Measurements from ENCODE around the gene RPAP2.
"Not testable (repeated sequence)": the region's sequence is repeated elsewhere in the genome, so short reads cannot be mapped to it uniquely, and the experiment has no call there.

RPAP2 gene

DNA sequence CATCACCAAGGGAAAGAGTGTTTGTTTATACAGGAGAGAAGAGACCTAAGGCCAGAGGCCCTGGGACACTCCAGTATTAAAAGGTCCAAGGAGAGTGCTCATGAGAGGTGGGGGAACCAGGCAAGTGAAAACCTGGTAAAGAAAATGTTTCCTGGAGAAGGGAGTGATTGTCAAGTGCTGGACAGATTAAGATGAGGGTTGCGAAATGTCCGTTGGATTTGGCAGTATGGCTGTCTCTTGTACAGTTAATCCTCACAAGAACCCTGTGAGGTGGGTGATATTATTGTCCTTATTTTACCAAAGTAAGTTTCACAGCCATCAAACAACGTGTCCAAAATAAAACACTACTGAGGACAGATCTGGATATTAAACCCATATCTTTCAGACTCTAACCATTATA is 44.2 kb downstream of the RPAP2 start:
- no peaks in the 10 kb centered on the region for H3K4me1 ChIP-seq (ENCODE audit: control insufficient read depth in 2 of 2, insufficient read depth in 2 of 2, low read length in 2 of 2)
- no peak overlapping the region for H3K4me3 ChIP-seq (ENCODE audit: low read length in 2 of 2)
- H3K27me3 ChIP-seq (ENCODE audit: control insufficient read depth in 2 of 2, insufficient read depth in 2 of 2, low read length in 2 of 2) = no peaks in the 10 kb centered on the region
- H3K9ac ChIP-seq (ENCODE audit: low read depth in 1 of 2, low read length in 2 of 2) = no peak overlapping the region
- H3K27ac ChIP-seq (ENCODE audit: low read depth in 2 of 2, low read length in 2 of 2) = no peak overlapping the region
- no peaks in the 10 kb centered on the region for H3K9me3 ChIP-seq (ENCODE audit: control insufficient read depth in 2 of 2, low read length in 2 of 2)
- peaks cover 4 to 5% of the 10 kb centered on the region in 2 donors for H3K36me3 ChIP-seq (ENCODE audit: control insufficient read depth in 2 of 2, insufficient read depth in 2 of 2, low read length in 2 of 2)

GRCh38 chr1:92346866-92347640 is 48.2 kb downstream of the RPAP2 start:
- no peak overlapping the region for H3K9ac ChIP-seq (ENCODE audit: low read depth in 1 of 2, low read length in 2 of 2)
- H3K27ac ChIP-seq (ENCODE audit: low read depth in 2 of 2, low read length in 2 of 2) = no peak overlapping the region
- no peaks in the 10 kb centered on the region for H3K27me3 ChIP-seq (ENCODE audit: control insufficient read depth in 2 of 2, insufficient read depth in 2 of 2, low read length in 2 of 2)
- H3K36me3 ChIP-seq (ENCODE audit: control insufficient read depth in 2 of 2, insufficient read depth in 2 of 2, low read length in 2 of 2) = peaks cover 9 to 17% of the 10 kb centered on the region in 2 donors
- H3K4me3 ChIP-seq (ENCODE audit: low read length in 2 of 2) = no peak overlapping the region
- H3K9me3 ChIP-seq (ENCODE audit: control insufficient read depth in 2 of 2, low read length in 2 of 2) = no peaks in the 10 kb centered on the region
- H3K4me1 ChIP-seq (ENCODE audit: control insufficient read depth in 2 of 2, insufficient read depth in 2 of 2, low read length in 2 of 2) = no peaks in the 10 kb centered on the region

DNA sequence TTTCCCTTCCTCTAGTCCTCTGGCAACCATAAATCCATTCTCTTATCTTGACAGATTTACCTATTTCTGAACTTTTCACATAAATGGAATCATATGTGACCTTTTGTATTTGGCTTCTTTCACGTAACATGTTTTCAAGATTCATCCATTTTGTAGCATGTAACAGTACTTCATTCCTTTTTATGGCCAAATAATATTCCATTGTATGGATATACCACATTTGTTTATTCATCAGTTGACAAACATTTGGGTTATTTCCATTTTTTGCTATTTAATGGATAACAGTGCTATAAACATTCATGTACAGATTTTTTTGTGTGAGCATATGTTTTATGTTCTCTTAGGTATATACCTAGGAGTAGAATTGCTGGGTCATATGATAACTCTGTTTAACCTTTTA is 54.0 kb downstream of the RPAP2 start:
- Histone ChIP-seq H3K36me3 (ENCODE audit: control insufficient read depth in 2 of 2, insufficient read depth in 2 of 2, low read length in 2 of 2) (peaks cover 11 to 22% of the 10 kb centered on the region in 2 donors), H3K27ac (ENCODE audit: low read depth in 2 of 2, low read length in 2 of 2) (no peak overlapping the region), H3K9ac (ENCODE audit: low read depth in 1 of 2, low read length in 2 of 2) (no peak overlapping the region), H3K9me3 (ENCODE audit: control insufficient read depth in 2 of 2, low read length in 2 of 2) (no peaks in the 10 kb centered on the region), H3K4me3 (ENCODE audit: low read length in 2 of 2) (no peak overlapping the region), H3K4me1 (ENCODE audit: control insufficient read depth in 2 of 2, insufficient read depth in 2 of 2, low read length in 2 of 2) (no peaks in the 10 kb centered on the region), H3K27me3 (ENCODE audit: control insufficient read depth in 2 of 2, insufficient read depth in 2 of 2, low read length in 2 of 2) (no peaks in the 10 kb centered on the region)

GRCh38 chr1:92354259-92354658 is 55.4 kb downstream of the RPAP2 start:
- Histone ChIP-seq H3K27ac (ENCODE audit: low read depth in 2 of 2, low read length in 2 of 2) (no peak overlapping the region), H3K36me3 (ENCODE audit: control insufficient read depth in 2 of 2, insufficient read depth in 2 of 2, low read length in 2 of 2) (peaks cover 10 to 19% of the 10 kb centered on the region in 2 donors), H3K4me1 (ENCODE audit: control insufficient read depth in 2 of 2, insufficient read depth in 2 of 2, low read length in 2 of 2) (no peaks in the 10 kb centered on the region), H3K4me3 (ENCODE audit: low read length in 2 of 2) (no peak overlapping the region), H3K9ac (ENCODE audit: low read depth in 1 of 2, low read length in 2 of 2) (no peak overlapping the region), H3K27me3 (ENCODE audit: control insufficient read depth in 2 of 2, insufficient read depth in 2 of 2, low read length in 2 of 2) (no peaks in the 10 kb centered on the region), H3K9me3 (ENCODE audit: control insufficient read depth in 2 of 2, low read length in 2 of 2) (no peaks in the 10 kb centered on the region)

- Histone ChIP-seq H3K9ac (ENCODE audit: low read depth in 1 of 2, low read length in 2 of 2) (no peak overlapping the region), H3K9me3 (ENCODE audit: control insufficient read depth in 2 of 2, low read length in 2 of 2) (no peaks in the 10 kb centered on the region), H3K4me3 (ENCODE audit: low read length in 2 of 2) (no peak overlapping the region), H3K27ac (ENCODE audit: low read depth in 2 of 2, low read length in 2 of 2) (no peak overlapping the region), H3K36me3 (ENCODE audit: control insufficient read depth in 2 of 2, insufficient read depth in 2 of 2, low read length in 2 of 2) (peaks cover 8 to 16% of the 10 kb centered on the region in 2 donors), H3K4me1 (ENCODE audit: control insufficient read depth in 2 of 2, insufficient read depth in 2 of 2, low read length in 2 of 2) (no peaks in the 10 kb centered on the region), H3K27me3 (ENCODE audit: control insufficient read depth in 2 of 2, insufficient read depth in 2 of 2, low read length in 2 of 2) (no peaks in the 10 kb centered on the region)
Observed at GRCh38 chr1:92356956-92357355, 58.1 kb downstream of the RPAP2 start.

- not testable (repeated sequence) for H3K4me3 ChIP-seq (ENCODE audit: low read length in 2 of 2); H3K9ac ChIP-seq (ENCODE audit: low read depth in 1 of 2, low read length in 2 of 2); H3K4me1 ChIP-seq (ENCODE audit: control insufficient read depth in 2 of 2, insufficient read depth in 2 of 2, low read length in 2 of 2); H3K27me3 ChIP-seq (ENCODE audit: control insufficient read depth in 2 of 2, insufficient read depth in 2 of 2, low read length in 2 of 2); H3K9me3 ChIP-seq (ENCODE audit: control insufficient read depth in 2 of 2, low read length in 2 of 2); H3K27ac ChIP-seq (ENCODE audit: low read depth in 2 of 2, low read length in 2 of 2)
- H3K36me3 ChIP-seq (ENCODE audit: control insufficient read depth in 2 of 2, insufficient read depth in 2 of 2, low read length in 2 of 2) = peaks cover 8 to 14% of the 10 kb centered on the region in 2 donors
Observed at GRCh38 chr1:92359382-92359781, 60.5 kb downstream of the RPAP2 start.

- H3K9ac ChIP-seq (ENCODE audit: low read depth in 1 of 2, low read length in 2 of 2) = no peak overlapping the region
- H3K4me1 ChIP-seq (ENCODE audit: control insufficient read depth in 2 of 2, insufficient read depth in 2 of 2, low read length in 2 of 2) = no peaks in the 10 kb centered on the region
- H3K9me3 ChIP-seq (ENCODE audit: control insufficient read depth in 2 of 2, low read length in 2 of 2) = no peaks in the 10 kb centered on the region
- H3K4me3 ChIP-seq (ENCODE audit: low read length in 2 of 2) = no peak overlapping the region
- H3K27ac ChIP-seq (ENCODE audit: low read depth in 2 of 2, low read length in 2 of 2) = no peak overlapping the region
- H3K27me3 ChIP-seq (ENCODE audit: control insufficient read depth in 2 of 2, insufficient read depth in 2 of 2, low read length in 2 of 2) = no peaks in the 10 kb centered on the region
- H3K36me3 ChIP-seq (ENCODE audit: control insufficient read depth in 2 of 2, insufficient read depth in 2 of 2, low read length in 2 of 2) = peaks cover 8 to 14% of the 10 kb centered on the region in 2 donors
Observed at GRCh38 chr1:92359986-92360385, 61.1 kb downstream of the RPAP2 start.

- H3K4me3 ChIP-seq (ENCODE audit: low read length in 2 of 2) = no peak overlapping the region
- no peaks in the 10 kb centered on the region for H3K27me3 ChIP-seq (ENCODE audit: control insufficient read depth in 2 of 2, insufficient read depth in 2 of 2, low read length in 2 of 2)
- no peak overlapping the region for H3K27ac ChIP-seq (ENCODE audit: low read depth in 2 of 2, low read length in 2 of 2)
- no peak overlapping the region for H3K9ac ChIP-seq (ENCODE audit: low read depth in 1 of 2, low read length in 2 of 2)
- H3K36me3 ChIP-seq (ENCODE audit: control insufficient read depth in 2 of 2, insufficient read depth in 2 of 2, low read length in 2 of 2) = peaks cover 6 to 7% of the 10 kb centered on the region in 2 donors
- no peaks in the 10 kb centered on the region for H3K4me1 ChIP-seq (ENCODE audit: control insufficient read depth in 2 of 2, insufficient read depth in 2 of 2, low read length in 2 of 2)
- no peaks in the 10 kb centered on the region for H3K9me3 ChIP-seq (ENCODE audit: control insufficient read depth in 2 of 2, low read length in 2 of 2)
Observed at GRCh38 chr1:92362970-92363369, 64.1 kb downstream of the RPAP2 start.

- Histone ChIP-seq H3K9ac (ENCODE audit: low read depth in 1 of 2, low read length in 2 of 2) (no peak overlapping the region), H3K9me3 (ENCODE audit: control insufficient read depth in 2 of 2, low read length in 2 of 2) (no peaks in the 10 kb centered on the region), H3K4me1 (ENCODE audit: control insufficient read depth in 2 of 2, insufficient read depth in 2 of 2, low read length in 2 of 2) (no peaks in the 10 kb centered on the region), H3K27ac (ENCODE audit: low read depth in 2 of 2, low read length in 2 of 2) (no peak overlapping the region), H3K36me3 (ENCODE audit: control insufficient read depth in 2 of 2, insufficient read depth in 2 of 2, low read length in 2 of 2) (peaks cover 3 to 6% of the 10 kb centered on the region in 2 donors), H3K27me3 (ENCODE audit: control insufficient read depth in 2 of 2, insufficient read depth in 2 of 2, low read length in 2 of 2) (no peaks in the 10 kb centered on the region), H3K4me3 (ENCODE audit: low read length in 2 of 2) (no peak overlapping the region)
Observed at GRCh38 chr1:92363401-92363800, 64.5 kb downstream of the RPAP2 start.

- Histone ChIP-seq H3K27me3 (ENCODE audit: control insufficient read depth in 2 of 2, insufficient read depth in 2 of 2, low read length in 2 of 2) (no peaks in the 10 kb centered on the region), H3K36me3 (ENCODE audit: control insufficient read depth in 2 of 2, insufficient read depth in 2 of 2, low read length in 2 of 2) (peaks cover 0 to 2% of the 10 kb centered on the region in 2 donors), H3K4me3 (ENCODE audit: low read length in 2 of 2) (no peak overlapping the region), H3K9me3 (ENCODE audit: control insufficient read depth in 2 of 2, low read length in 2 of 2) (no peaks in the 10 kb centered on the region), H3K4me1 (ENCODE audit: control insufficient read depth in 2 of 2, insufficient read depth in 2 of 2, low read length in 2 of 2) (no peaks in the 10 kb centered on the region), H3K27ac (ENCODE audit: low read depth in 2 of 2, low read length in 2 of 2) (no peak overlapping the region), H3K9ac (ENCODE audit: low read depth in 1 of 2, low read length in 2 of 2) (no peak overlapping the region)
Observed at GRCh38 chr1:92365378-92366039, 66.7 kb downstream of the RPAP2 start.

All from mucosa of rectum (tissue), 2 donors.